Activated CD4-positive, alpha-beta T cell treated with anti-CD3 and anti-CD28 coated beads, Interleukin-10, Interleukin-2, amounts not matched to agents 100 ng/mL and 50 ng/mL, durations not matched to agents 16 hours and 8 hours (primary cell): ENCODE data around the gene LAMA1.
"Not testable (repeated sequence)": the region's sequence is repeated elsewhere in the genome, so short reads cannot be mapped to it uniquely, and the experiment has no call there.

Source experiments
- DNase-seq: peaks from one replicate; pipeline ENCODE4 v3.0.0-alpha.2; 2020

The LAMA1 gene, protein sequence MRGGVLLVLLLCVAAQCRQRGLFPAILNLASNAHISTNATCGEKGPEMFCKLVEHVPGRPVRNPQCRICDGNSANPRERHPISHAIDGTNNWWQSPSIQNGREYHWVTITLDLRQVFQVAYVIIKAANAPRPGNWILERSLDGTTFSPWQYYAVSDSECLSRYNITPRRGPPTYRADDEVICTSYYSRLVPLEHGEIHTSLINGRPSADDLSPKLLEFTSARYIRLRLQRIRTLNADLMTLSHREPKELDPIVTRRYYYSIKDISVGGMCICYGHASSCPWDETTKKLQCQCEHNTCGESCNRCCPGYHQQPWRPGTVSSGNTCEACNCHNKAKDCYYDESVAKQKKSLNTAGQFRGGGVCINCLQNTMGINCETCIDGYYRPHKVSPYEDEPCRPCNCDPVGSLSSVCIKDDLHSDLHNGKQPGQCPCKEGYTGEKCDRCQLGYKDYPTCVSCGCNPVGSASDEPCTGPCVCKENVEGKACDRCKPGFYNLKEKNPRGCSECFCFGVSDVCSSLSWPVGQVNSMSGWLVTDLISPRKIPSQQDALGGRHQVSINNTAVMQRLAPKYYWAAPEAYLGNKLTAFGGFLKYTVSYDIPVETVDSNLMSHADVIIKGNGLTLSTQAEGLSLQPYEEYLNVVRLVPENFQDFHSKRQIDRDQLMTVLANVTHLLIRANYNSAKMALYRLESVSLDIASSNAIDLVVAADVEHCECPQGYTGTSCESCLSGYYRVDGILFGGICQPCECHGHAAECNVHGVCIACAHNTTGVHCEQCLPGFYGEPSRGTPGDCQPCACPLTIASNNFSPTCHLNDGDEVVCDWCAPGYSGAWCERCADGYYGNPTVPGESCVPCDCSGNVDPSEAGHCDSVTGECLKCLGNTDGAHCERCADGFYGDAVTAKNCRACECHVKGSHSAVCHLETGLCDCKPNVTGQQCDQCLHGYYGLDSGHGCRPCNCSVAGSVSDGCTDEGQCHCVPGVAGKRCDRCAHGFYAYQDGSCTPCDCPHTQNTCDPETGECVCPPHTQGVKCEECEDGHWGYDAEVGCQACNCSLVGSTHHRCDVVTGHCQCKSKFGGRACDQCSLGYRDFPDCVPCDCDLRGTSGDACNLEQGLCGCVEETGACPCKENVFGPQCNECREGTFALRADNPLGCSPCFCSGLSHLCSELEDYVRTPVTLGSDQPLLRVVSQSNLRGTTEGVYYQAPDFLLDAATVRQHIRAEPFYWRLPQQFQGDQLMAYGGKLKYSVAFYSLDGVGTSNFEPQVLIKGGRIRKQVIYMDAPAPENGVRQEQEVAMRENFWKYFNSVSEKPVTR (N-terminal part only)

DNA sequence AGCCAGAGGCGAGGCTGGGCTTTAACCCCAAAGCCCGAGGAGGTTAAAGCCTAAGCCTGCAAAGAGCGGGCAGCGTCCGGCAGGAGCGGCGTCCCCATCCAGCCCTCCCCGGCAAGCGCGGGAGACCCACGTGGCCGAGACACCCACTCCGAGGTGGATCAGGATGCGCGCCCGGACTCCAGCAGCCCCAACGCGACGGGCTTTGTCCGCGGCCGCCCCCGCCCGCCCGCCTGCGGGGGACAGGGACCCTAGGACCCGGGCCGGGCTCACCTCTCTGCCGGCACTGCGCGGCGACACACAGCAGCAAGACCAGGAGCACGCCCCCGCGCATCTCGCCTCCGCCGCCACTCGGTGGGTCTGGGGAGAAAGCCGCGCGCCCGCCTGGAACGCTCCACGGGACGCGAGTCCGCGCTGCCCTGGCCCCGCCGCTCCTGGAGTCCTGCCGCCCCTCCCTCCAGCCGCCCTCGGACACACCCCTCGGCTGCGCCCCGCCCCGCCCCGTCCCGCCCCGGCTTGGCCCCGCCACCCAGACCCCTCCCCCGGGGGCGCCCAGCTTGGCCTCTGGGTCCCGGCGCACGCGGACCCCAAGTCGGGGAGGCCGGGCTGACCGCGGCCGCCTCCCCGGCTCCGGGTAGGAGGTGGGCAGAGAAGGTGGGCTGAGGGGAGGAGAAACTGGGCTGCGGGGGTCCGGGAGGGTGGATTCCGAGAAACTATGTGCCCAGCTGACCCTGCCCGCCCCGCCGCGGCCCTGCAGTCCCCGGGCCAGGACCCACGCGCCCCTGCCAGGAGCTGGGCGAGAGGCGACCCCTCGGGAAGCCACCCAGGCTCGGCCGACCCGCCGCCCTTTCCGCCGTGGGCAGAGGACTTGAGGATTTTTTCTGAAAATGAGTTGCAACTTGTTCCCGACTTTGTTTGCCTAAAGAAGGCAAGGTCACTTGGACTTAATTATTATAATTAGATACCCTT lies at the start of gene LAMA1:
LAMA1 (minus strand) TSS at position 408 of the 966 bp plus-strand sequence; CDS start at position 331, 77 bp downstream.
- no peak for DNase-seq

DNA sequence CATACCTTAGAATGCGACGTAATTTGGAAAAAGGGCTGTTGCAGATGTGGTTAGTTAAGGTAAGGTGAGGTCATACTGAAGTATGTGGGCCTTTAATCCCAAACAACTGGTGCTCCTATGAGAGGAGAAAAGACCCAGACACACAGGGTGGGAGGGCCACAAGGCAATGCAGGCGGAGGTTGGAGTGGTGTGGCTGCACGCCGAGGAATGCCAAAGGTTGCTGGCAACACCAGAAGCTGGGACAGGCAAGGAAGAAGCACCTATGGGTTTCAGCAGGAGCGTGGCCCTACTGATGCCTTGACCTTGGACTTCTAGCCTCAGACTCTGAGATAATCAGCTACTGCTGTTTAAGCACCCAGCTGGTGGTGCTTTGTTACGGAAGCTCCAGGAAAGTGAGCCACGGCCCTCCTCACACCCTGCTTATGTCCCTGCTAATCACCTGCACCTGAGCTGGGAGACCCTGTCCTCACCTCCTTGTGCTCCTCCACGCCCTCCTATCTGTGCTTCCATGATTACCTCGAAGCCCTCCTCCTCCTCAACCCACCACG lies 48.3 kb upstream of the LAMA1 start:
- no peak for DNase-seq

DNA sequence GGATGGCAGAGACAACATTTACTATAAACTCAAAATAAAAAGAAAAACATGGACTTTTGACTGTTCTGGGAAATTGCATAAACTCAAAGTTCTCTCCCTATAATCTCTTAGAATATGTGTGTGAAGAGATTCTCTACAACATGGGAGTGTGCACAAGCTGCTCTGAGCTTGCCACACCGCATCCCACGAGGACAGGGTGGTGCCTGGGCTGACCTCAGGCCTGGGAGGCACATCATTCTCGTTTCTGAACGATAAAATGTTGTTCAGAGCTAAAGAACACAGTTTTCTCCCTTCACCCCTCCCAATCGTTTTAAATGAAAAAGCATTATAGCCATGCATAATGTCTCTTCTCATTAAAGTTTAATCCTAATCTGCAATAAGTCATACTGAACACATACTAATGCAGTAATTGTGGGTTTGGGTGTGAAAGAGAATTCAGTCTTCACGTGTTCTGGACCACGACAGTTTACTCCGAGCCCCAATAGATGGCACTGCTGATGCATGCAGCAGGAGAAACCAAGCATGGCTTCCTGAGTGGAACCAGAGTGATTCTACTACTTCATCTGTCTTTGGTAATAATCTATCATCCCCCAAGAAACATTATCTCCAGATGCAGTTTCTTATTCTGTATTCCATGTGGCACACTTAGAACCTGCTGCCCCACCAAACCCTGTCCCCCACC lies 46.9 kb upstream of the LAMA1 start:
- peak; percentile 1 for DNase-seq

DNA sequence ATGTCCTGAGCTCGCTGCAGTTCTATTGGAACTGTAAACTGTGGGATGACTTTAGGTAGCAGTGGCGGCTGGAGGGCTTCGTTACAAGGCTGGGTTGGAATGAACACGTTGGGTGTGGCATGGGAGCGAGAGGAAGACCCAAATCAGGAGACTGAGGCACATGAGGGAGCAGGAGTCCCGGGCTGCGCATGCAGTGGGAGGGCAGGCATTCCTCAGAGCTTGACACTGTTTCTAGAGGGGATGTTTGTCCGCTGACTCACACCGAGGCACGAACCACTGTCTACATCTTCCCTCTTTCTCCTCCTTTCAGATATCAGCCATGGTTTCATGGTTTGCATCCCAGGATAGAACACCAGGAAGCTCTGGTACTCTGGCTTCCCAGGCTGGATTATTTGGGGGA lies 40.6 kb upstream of the LAMA1 start:
- DNase-seq = no peak

DNA sequence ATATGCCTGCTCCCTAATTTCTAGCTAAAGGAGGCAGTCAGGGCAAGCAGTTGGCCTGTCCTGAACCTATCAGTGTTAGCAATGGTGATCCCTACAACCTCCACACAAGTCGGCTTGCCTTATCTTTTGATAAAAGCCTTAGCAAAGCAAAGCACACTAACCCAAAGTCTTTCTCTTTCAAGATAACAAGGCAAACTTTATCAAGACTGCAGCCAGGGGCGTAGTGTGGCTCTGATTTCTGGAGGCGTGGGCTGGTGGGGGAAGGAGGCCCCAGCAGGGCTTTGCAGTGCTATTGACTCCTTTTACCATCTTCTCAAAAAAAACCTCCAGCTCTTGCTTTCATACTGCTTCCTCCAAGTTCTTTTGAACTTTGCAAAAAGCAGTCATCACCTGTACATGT lies 40.2 kb upstream of the LAMA1 start:
- DNase-seq = no peak

DNA sequence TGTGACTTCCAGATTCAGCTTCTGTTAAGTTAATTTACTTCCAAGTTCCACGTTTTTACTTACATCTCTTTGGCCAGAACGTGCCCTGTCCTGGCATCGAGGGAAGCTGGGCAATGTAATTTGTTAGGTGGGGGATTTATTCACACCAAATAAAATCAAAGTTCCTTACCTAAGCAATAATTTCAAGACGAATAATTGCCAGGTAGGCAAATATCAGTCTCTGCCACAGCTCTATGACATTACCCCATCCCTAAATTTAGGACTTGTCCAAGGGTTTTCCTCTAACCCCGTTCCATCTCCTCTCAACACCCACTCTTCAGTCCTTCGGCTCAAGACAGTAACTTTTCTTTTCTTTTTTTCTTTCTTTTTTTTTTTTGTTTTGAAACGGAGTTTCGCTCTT lies 38.3 kb upstream of the LAMA1 start:
- DNase-seq = no peak

DNA sequence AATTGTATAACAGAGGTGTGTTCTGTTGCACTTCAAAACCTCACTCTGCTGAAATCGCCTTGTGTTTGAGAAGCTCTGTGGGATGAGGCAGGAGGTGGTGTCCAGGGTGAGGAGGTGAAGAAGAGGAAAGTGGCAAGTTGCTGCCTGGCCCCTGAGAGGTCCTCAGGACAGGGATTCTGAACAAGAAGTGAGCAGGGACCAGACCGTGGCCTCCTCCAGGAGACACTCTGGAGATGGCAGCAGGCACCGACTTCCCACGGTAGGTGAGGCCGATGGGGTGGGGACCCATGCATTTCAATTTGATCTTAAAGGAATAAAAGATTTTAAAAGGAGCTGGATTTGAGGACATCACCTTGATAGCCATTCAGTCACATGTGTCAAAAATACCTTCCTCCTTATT lies 37.5 kb upstream of the LAMA1 start:
- DNase-seq = no peak

DNA sequence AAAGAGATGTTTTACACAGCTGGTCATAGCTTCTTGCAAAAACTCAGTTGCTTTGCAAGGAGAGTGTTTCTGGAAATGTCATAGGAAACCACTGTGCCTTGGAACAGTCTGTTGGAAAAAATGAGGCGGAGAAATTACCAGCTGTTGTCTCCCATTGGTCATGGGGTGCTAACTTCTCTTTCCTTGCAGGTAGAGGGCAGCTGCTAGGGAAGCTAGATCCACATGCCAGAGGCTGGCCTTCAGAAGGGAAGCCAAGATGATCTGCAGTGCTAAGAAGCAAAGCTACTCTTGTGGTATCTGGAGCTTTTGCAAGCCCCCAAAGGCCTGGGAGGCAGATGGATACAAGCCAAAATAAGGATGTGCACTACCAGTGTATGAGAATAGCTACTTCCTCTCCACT lies 34.8 kb upstream of the LAMA1 start:
- DNase-seq = no peak

DNA sequence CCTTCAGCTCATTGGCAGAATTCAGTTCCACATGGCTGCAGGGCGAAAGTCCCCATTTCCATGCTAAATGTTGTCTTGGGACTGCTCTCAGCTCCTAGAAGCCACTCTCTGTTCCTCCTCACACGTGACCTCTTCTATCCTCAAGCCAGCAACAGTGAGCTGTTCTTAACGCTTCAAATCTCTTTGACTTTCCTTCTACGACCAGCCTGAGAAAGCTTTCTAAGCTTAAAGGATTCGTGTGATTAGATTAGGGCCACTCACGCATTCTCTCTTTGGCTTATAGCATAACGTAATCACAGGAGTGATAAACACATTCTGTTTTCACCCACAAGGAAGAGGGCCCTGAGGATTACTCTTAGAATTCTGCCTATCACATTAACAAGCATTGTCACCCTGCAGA lies 29.8 kb upstream of the LAMA1 start:
- DNase-seq = no peak

DNA sequence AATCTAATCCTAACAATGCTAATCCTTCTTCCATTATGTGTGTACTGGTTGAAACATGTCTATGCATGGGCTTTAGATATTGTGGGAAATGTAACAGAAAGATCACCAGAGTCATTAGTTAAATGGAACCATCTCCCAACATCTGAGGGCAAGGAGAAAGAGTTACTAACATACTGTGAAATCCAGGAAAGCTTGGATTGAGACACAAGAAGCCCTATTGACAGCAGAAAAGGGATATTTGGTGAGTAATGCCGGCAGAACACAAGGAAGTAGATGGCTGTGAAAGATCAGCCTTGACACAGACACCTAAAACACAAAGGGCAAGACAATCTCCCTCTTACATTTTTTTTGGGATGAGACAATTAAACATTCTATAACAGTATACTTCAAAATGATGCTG lies 28.5 kb upstream of the LAMA1 start:
- no peak for DNase-seq

DNA sequence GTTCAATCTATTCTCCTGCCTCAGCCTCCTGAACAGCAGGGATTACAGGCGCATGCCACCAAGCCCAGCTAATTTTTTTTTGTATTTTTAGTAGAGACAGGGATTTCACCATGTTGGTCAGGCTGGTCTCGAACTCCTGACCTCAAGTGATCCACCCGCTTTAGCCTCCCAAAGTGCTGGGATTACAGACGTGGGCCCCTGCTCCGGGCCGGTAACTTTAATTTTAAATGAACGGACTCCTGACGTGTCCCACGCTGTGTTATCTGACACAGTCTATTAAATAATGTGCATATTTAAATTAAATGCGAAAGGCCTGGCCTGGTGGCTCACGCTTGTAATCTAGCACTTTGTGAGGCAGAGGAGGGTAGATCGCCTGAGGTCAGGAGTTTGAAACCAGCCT lies 27.3 kb upstream of the LAMA1 start:
- not testable (repeated sequence) for DNase-seq

DNA sequence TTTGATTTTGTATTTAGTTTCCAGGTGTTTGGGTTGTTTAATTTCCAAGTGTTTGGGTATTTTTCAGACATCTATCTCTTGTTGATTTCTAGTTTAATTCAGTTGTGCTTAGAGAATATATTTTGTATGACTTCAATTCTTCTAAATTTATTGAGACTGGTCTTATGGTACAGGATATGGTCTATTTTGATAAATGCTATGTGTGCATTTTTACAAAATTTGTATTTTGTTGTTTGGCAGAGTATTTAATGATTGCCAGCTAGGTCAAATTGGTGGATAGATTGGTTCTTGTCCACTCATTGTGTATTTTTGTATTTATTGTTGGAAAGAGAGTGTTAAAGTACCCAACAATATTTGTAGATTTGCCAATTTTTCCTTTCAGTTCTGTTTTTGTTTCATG lies 23.7 kb upstream of the LAMA1 start:
- DNase-seq = no peak

DNA sequence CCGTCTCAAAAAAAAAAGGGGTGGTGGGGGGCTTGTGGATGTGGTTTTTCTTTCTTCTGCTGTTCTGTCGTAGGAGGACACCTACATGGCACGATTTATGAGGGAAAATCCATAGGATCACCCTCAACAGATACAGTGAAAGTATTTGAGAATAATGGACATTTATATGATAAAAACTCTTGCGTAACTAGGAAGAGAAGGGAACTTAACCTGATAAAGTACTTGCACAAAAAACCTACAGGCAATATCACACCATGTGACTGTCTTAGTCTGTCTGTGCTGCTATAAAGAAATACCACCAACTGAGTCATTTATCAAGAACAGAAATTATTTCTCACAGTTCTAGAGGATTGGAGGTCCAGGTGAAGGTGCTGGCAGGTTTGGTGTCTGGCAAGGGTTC lies 21.8 kb upstream of the LAMA1 start:
- no peak for DNase-seq

DNA sequence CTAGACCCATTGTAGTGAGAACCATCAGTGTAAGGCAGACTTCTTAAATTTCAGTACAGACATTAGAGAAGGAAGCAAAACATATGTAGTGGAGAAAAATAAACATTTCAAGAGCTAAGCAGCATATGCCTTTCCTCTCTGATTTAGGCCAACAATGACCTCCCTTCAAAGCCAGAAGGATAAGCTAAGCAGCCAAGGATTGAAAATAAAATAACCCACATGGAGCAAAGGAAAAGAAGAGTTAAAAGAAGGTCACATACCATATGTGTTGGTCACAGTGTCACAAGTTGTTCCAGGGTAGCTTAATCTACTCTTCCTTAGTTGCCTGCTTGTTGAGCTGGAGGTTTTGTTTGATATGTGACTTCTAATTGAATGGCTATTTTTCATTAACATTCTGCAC lies 15.6 kb upstream of the LAMA1 start:
- DNase-seq = no peak

DNA sequence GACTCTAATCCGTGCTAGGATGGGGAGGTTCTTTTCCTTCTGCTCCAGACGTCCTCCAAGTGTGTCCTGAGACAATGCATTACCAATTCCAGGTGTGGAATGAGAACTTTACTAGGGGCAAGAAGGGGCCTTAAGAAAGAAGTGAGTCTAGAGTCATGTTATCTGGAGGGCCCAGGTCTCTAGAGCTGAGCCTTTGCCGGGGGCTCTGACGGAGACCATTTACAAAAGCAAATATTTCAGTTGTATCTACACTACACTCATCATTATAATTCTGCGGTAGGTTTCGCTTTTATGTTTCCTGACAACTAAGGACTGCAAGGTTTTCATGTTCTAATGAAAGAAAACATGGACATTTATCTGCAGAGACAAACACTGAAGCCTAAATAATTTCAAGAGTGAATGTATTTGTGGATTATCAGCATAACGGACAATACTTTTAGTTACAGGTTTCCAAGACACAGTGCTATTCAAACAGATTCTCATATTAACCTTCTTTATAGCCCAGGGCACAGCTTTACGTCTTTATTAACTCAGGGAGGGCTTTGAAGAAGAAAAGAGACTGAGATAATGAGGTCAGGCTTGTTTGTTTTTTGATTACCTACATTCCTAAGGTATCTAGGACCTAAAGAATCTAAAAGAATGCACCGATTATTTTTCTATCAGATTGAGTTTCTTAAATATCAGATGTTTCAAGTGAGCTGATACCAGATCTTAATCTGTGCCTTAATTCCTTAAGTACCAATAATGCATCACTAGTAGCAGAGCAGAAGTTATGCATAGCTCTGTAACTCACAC lies 15.0 kb upstream of the LAMA1 start:
- DNase-seq = no peak

DNA sequence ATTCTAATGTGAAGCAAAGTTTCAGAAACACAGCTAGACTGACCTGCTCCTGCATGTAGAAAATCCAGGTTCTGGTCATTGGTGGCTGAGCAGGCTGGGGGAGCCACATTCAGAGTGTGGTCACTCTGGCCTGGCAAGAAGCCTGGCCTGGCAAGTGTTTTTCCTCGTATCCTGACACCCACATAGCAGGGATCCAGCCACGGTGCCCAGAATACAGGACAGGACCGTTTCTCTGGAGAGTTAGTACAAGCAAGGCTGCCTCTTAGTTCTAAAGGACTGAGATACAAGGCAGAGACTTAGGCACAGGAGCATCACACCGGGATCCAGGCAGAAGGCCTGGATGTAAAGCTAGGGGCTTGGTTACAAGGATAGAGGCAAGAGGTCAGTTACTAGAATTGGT lies 4.8 kb upstream of the LAMA1 start:
- no peak for DNase-seq

DNA sequence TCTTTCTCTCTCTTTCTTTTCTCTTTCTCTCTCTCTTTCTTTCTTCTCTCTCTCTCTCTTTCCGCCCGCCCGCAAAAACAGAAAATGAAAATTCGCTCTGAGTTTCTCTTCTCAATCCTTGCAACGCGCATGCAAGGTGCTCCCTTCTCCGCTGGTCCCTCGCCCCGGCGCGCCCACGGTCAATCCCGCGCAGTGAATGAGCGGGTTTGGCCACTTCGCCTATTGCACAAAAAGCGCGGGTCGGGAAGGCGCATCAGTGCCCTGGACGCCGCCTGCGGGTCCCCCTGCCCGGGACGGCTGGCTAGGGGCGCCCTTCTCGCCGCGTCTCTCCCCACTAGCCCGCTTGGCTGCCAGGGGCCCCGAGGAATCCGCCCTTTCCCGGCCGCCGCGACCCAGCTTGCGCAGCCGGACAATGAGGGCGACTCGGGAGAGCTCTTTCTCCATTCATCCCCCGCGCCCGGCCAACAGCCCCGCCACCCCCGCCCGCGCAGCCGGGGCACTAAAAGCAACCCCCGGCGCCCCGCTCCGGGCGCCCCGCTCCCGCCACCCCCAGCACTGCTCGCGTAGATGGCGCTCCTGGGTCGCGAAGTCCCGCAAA lies 706 bp downstream of the LAMA1 start:
- no peak for DNase-seq

DNA sequence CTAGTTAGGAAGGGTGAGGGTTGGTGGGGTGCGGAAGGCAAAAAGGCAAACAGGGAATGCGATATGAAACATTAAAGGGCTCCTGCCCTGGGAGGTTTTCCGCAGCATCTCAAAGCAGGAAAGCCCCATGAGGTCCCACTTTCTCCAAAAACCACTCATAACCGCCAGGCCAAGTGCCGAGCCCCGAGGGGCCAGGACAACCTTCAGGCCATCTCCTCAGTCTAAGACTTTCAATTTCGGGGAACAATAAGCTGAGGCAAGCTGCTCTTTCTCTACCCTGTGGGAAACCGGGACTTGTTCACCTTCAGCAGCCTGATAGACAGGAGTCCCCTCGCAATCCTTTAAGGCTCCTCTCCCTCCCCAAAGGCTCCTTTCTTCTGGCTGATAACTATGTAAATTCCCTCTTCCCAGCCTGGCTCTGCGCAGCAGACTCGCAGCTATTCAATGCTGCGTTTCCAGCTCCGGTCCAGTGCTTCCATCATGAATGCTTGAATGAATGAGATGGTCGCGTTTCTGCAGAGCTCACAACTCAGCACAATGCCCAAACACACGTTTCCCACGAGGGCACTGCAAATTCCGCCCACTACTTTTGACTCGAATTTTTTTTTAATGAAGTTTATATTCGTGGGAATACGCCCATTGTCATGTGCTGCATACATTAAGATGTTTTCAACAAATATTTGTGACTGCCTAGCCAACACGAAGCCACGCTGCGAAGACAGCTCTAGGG lies 1.4 kb downstream of the LAMA1 start:
- DNase-seq = no peak

DNA sequence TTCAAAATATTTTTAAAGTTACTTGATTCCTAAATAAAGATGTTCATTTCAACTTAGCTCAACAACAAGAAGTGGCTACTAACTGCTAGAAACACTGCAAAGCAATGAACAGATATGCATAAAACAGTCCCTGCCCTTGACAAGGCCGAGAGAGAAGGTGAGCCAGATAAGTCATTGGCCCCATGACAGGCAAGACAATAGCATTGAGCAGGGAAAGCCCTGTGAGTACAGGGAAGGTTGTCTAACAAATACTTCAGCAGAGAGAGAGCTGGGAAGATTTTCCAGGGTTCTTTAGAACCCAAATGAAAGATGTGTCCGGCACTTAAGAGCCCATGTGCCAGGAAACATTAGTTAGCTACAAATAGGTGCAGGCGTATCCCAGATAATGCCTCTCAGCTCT lies 4.7 kb downstream of the LAMA1 start:
- DNase-seq = no peak
